Mucosa of descending colon (tissue), 3 donors: ENCODE measurements around the gene MIGA2. TPM values are rescaled to one million over a fixed set of nuclear protein-coding genes. Genes with fewer than 3 reads are reported as not detected.
A peak's percentile ranks its signal among the peaks of the same experiment; 100 is the strongest.

Experiments used
- ATAC-seq: fragments of 200-7000 bp; cut with Tn5 transposase; one replicate; pipeline ENCODE4 v1.9.1; 2020; ENCODE audit warnings: mild to moderate bottlenecking, moderate library complexity
- DNase-seq, 3 donors: peaks; one replicate each; pipeline ENCODE4 v3.0.0-alpha.2; 2020
- H3K36me3 ChIP-seq: fragments of 200-600 bp; one replicate; pipeline ENCODE4 v1.8.0; 2021; ENCODE audit warnings: low read depth, mild to moderate bottlenecking
- H3K4me1 ChIP-seq: fragments of 200-600 bp; one replicate; pipeline ENCODE4 v1.8.0; 2021; ENCODE audit warnings: low read depth, mild to moderate bottlenecking
- H3K4me3 ChIP-seq: fragments of 200-600 bp; one replicate; pipeline ENCODE4 v1.8.0; 2021; ENCODE audit warnings: mild to moderate bottlenecking
- H3K9me3 ChIP-seq: fragments of 200-600 bp; one replicate; pipeline ENCODE4 v1.8.0; 2021; ENCODE audit warnings: mild to moderate bottlenecking
- intact Hi-C, 2 donors: fragments of 100-400 bp; cut with DNase I in 1 of 2; cut with micrococcal nuclease in 1 of 2; formaldehyde crosslinking; loops; one replicate each; pipeline versions ENCODE4 v1.11.0 to v1.11.1; 2022; cut with DNase I, micrococcal nuclease
- total RNA-seq, 3 donors: library from RNA; stranded (reverse); fragmentation: NEBNext Ultra II Directional in 2 of 3; extraction: Animal tissue kit (Norgen Biotek cat#: 25700) in 2 of 3; gene quantifications; one replicate each; pipeline versions ENCODE4 v1.2.1 to v1.2.4, GENCODE V29; 2021 to 2023
- TF ChIP-seq, protein P1 (sequence below): fragments of 200-600 bp; IDR thresholded peaks from one replicate; pipeline ENCODE4 v1.8.0; 2022; ENCODE audit warnings: antibody characterized with exemption, mild to moderate bottlenecking
- donor health status: DM: no; HTN: no; CAD: no; lungs with moderate emphysema.
- donor health status: DM: no; HTN: no; CAD: no.
- donor health status: DM: no; HTN: yes; CAD: no.

Gene MIGA2
- total RNA-seq, 3 donors from 2014 or later: 56.2 to 89.4 (median 57.1) TPM

DNA sequence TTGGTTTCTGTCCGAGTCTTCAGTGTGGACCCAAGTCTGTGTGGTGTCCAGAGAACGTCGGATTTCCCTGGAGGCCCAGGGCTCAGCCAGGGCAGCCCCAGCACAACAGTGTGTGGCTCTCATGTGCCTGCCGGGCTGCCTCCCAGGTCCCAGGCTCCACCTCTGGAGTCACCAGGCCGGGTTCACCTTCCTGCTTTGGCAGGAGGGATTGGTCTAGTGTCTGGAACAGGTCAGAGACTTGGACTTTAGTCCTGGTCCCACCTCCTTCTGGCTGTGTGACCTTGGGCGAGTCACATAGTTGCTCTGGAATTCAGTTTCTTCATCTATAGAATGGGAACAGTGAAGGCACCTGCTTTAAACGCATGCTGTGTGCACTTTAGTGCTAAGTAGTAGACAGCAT lies 47.7 kb downstream of the MIGA2 start:
- peak in 2 of 3 donors; percentile 38 to 51 for DNase-seq
- H3K4me3 ChIP-seq: no peak overlapping the region
- H3K9me3 ChIP-seq: no peaks in the 10 kb centered on the region
- ATAC-seq: peak; percentile 14
- H3K4me1 ChIP-seq: peaks cover 35% of the 10 kb centered on the region
- peaks cover 6% of the 10 kb centered on the region for H3K36me3 ChIP-seq
- TF ChIP-seq, protein P1, sequence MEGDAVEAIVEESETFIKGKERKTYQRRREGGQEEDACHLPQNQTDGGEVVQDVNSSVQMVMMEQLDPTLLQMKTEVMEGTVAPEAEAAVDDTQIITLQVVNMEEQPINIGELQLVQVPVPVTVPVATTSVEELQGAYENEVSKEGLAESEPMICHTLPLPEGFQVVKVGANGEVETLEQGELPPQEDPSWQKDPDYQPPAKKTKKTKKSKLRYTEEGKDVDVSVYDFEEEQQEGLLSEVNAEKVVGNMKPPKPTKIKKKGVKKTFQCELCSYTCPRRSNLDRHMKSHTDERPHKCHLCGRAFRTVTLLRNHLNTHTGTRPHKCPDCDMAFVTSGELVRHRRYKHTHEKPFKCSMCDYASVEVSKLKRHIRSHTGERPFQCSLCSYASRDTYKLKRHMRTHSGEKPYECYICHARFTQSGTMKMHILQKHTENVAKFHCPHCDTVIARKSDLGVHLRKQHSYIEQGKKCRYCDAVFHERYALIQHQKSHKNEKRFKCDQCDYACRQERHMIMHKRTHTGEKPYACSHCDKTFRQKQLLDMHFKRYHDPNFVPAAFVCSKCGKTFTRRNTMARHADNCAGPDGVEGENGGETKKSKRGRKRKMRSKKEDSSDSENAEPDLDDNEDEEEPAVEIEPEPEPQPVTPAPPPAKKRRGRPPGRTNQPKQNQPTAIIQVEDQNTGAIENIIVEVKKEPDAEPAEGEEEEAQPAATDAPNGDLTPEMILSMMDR: no peak
- intact Hi-C loops: no loop called here

DNA sequence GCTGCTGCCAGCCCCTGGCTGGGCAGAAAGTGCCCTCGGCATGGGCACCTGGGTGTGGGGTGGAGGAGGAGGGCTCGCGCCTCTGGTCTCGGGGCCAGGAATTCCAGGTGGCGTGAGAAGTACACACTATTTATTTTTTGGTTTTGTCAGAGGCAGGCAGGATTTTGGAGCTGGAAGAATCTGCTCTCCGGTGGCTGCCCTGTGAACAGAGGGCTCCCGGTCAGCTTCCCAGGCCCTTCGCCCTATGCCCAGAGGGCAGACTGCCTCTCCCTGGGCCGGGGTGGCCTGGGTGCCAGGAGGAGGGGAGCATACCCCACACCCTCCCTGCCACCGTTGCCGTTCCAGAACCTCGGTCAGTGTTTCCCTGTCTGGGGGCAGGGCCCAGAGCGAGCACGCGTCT lies 52.8 kb downstream of the MIGA2 start:
- Histone ChIP-seq H3K4me3 (no peak overlapping the region), H3K36me3 (peaks cover 6% of the 10 kb centered on the region), H3K4me1 (peaks cover 4% of the 10 kb centered on the region), H3K9me3 (no peaks in the 10 kb centered on the region)
- ATAC-seq (no peak), DNase-seq (no peak)
- TF ChIP-seq, protein P1: no peak
- intact Hi-C loops: no loop called here

DNA sequence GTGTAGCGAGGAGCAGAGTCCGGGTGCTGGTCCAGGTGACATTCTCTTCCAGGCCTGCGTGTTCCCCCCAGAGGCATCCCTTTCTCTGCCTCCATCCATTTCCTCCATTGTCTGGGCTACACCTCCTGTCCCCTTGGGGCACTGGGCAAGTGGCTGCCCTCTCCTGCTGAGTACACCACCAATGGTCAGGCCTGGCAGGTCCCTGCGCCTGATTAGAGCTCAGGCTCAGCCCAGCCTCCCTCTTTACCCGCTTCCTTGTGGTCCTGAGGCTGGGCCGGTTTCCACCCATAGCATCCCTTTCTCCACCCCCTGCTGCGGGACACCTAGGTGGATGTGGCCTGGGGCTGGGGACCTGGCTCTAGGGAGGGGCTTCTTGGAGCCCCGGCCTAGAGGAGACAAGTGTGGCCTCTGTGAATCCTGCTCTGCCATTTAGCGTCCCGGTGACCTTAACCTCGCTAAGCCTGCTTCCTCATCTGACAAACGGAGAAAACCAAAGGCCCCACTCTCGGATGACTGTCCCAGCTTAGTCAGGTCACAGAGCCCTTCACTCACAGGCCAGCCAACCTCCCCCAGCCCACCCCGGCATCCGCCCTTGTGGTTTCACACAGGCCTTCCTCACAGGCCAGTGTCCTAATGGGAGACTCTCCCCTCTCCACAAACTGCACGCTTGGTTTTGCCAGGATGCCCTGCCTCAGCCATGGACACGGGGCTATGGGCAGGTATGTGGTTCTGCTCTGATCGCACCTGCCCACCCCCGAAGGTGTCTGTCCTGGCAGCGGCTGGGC lies 57.4 kb downstream of the MIGA2 start:
- TF ChIP-seq, protein P1: no peak
- ATAC-seq: no peak
- no peaks in the 10 kb centered on the region for H3K36me3 ChIP-seq
- H3K4me3 ChIP-seq: no peak overlapping the region
- no peaks in the 10 kb centered on the region for H3K9me3 ChIP-seq
- intact Hi-C loops: no loop called here
- H3K4me1 ChIP-seq: peaks cover 3% of the 10 kb centered on the region
- DNase-seq: no peak

DNA sequence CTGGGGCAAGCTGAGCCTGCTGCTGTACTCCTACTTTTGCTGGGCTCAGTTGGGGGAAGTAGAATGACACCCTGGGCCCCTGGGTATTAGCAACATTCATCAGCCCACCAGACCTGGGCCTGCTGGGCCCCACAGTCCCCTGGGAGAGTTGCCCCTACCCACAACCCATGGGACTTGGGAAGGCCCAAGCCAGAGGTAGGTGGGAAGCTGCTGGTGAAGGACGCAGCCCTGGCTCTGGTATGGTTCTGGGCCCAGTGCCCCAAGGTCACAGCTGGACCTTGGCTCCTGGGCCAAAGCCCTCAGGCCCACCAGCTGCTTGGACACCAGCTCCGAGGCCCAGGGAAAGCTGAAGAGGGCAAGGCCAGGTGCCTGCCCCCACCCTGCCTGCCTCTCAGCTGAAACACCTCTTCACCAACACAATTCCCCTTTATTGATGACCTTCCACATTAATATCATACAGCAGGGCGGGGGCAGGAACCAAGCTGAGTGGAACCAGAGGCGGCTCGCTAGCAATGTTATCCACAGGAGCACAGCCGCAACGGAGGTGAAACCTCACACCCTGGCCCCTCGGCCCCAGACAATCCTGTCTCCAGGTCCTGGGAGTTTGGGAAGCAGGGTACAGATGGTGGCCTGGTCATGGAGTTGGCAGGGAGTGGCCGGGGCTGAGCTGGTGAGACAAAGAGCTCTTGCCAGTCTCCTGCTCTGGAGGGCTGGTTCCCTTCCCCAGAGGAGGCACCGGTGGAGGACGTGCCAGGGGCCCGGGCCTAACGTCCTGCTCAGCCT lies 58.2 kb downstream of the MIGA2 start:
- H3K9me3 ChIP-seq: no peaks in the 10 kb centered on the region
- ATAC-seq (no peak), DNase-seq (peak in 1 of 3 donors; percentile 29)
- intact Hi-C loops: no loop called here
- TF ChIP-seq, protein P1: no peak
- H3K4me3 ChIP-seq: no peak overlapping the region
- no peaks in the 10 kb centered on the region for H3K36me3 ChIP-seq
- peaks cover 3% of the 10 kb centered on the region for H3K4me1 ChIP-seq

DNA sequence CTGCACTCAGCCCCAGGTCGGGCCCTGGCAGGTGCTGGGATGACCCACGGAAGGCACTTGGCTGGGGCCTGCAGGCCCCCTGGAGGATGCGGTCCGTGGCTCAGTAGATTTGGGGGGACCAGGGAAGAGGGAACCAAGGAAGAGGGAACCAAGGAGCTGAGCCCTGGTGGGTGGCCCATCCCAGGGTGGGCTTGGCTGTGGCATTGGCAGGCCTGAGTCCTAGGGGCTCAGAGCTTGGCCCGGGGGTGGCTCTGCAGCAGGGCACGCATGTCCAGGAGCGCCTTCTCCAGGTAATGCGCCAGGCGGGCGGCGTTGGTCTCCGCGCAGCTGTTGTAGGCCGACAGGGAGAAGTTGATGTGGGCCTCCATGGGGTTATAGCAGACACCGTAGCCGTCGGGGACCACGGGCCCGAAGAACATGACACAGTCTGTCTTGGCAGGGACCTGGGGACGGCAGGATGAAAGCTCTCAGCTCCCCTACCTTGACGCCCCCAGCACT lies 58.8 kb downstream of the MIGA2 start:
- intact Hi-C loops: no loop called here
- Histone ChIP-seq H3K4me3 (no peak overlapping the region), H3K4me1 (peaks cover 3% of the 10 kb centered on the region), H3K36me3 (no peaks in the 10 kb centered on the region), H3K9me3 (no peaks in the 10 kb centered on the region)
- ATAC-seq: no peak
- peak in 1 of 3 donors; percentile 47 for DNase-seq
- TF ChIP-seq, protein P1: no peak
